HG02884 (cell line): Measurements from ENCODE around the gene RPS14.
"Not testable (repeated sequence)": the region's sequence is repeated elsewhere in the genome, so short reads cannot be mapped to it uniquely, and the experiment has no call there.

ENCODE experiments used
- ATAC-seq: cut with Tn5 transposase; IDR thresholded peaks from one replicate; pipeline ENCODE4 v1.9.1; 2021; ENCODE audit warnings: mild to moderate bottlenecking, moderate library complexity; ENCODE audit not compliant: unreplicated experiment

The RPS14 gene

GRCh38 chr5:150413902-150414790 is 35.4 kb downstream of the RPS14 start:
- not testable (repeated sequence) for ATAC-seq

- no peak for ATAC-seq
Measured at GRCh38 chr5:150413176-150413901, 36.2 kb downstream of the RPS14 start.

GRCh38 chr5:150412319-150413175 is 37.0 kb downstream of the RPS14 start, which contains the start of gene CD74:
TSS of gene CD74 (minus strand) at chr5:150412910. CDS start at chr5:150412749, 161 bp downstream.
- peak; percentile 62 for ATAC-seq

- no peak for ATAC-seq
Measured at GRCh38 chr5:150411245-150411979, 38.1 kb downstream of the RPS14 start.

- no peak for ATAC-seq
Measured at GRCh38 chr5:150410524-150411244, 38.9 kb downstream of the RPS14 start.

- peak; percentile 28 for ATAC-seq
Measured at GRCh38 chr5:150409638-150410523, 39.7 kb downstream of the RPS14 start.

GRCh38 chr5:150408231-150408943 is 41.2 kb downstream of the RPS14 start:
- no peak for ATAC-seq

- ATAC-seq, result no peak
Measured at GRCh38 chr5:150407096-150407720, 42.3 kb downstream of the RPS14 start.

- no peak for ATAC-seq
Measured at GRCh38 chr5:150406723-150407095, 42.8 kb downstream of the RPS14 start.

- no peak for ATAC-seq
Measured at GRCh38 chr5:150406103-150406722, 43.3 kb downstream of the RPS14 start.

GRCh38 chr5:150404941-150405816 is 44.4 kb downstream of the RPS14 start:
- no peak for ATAC-seq

- no peak for ATAC-seq
Measured at GRCh38 chr5:150404535-150404934, 45.0 kb downstream of the RPS14 start.

GRCh38 chr5:150404121-150404520 is 45.4 kb downstream of the RPS14 start:
- ATAC-seq, result no peak

- no peak for ATAC-seq
Measured at GRCh38 chr5:150402901-150403342, 46.6 kb downstream of the RPS14 start.

GRCh38 chr5:150402229-150402773 is 47.2 kb downstream of the RPS14 start:
- no peak for ATAC-seq
